Activated gamma-delta T cell treated with anti-CD3 and anti-CD28 coated beads, Interleukin-2, amount 50 U/mL, for 16 hours (primary cell): ENCODE results near the gene HS1BP3.

Experiments used
- DNase-seq: peaks from one replicate; pipeline ENCODE4 v3.0.0-alpha.2; 2020; ENCODE audit warnings: low read depth

HS1BP3 gene

GRCh38 chr2:20599001-20599600, 51.8 kb downstream of the HS1BP3 start:
- DNase-seq = no peak

- no peak for DNase-seq
Observed at GRCh38 chr2:20597860-20598183, 53.1 kb downstream of the HS1BP3 start.

GRCh38 chr2:20596973-20597859, 53.7 kb downstream of the HS1BP3 start:
- no peak for DNase-seq

GRCh38 chr2:20596193-20596972, 54.5 kb downstream of the HS1BP3 start:
- no peak for DNase-seq

GRCh38 chr2:20595439-20596192, 55.3 kb downstream of the HS1BP3 start:
- no peak for DNase-seq

- no peak for DNase-seq
Observed at GRCh38 chr2:20594957-20595356, 55.9 kb downstream of the HS1BP3 start.

- DNase-seq = no peak
Observed at GRCh38 chr2:20594048-20594750, 56.7 kb downstream of the HS1BP3 start.

GRCh38 chr2:20593072-20594034, 57.5 kb downstream of the HS1BP3 start:
- no peak for DNase-seq

- DNase-seq = no peak
Observed at GRCh38 chr2:20592106-20593071, 58.5 kb downstream of the HS1BP3 start.

GRCh38 chr2:20590704-20591515, 60.0 kb downstream of the HS1BP3 start:
- DNase-seq = no peak

- DNase-seq = no peak
Observed at GRCh38 chr2:20589975-20590703, 60.8 kb downstream of the HS1BP3 start.

GRCh38 chr2:20588918-20589871, 61.7 kb downstream of the HS1BP3 start:
- DNase-seq = no peak

- no peak for DNase-seq
Observed at GRCh38 chr2:20585710-20586594, 64.9 kb downstream of the HS1BP3 start.

- DNase-seq = no peak
Observed at GRCh38 chr2:20585359-20585709, 65.6 kb downstream of the HS1BP3 start.
